GM12878 (cell line): ENCODE data around the gene KLF11. TPM values are rescaled to one million over a fixed set of nuclear protein-coding genes. Genes with fewer than 3 reads are reported as not detected.

Source experiments
- ATAC-seq: fragments of 200-7000 bp; cut with Tn5 transposase; 3 replicates; pipeline ENCODE4 v1.9.1; 2020; ENCODE audit warnings: mild to moderate bottlenecking, moderate library complexity
- Bru-seq: library from RNA; stranded (reverse); fragments of 400-500 nt; gene quantifications from one replicate; lab custom pipeline; 2021; lab: Mats Ljungman, UMichigan
- BruChase-seq, 2 experiments: library from RNA; stranded (reverse); fragments of 400-500 nt; gene quantifications; one replicate each; lab custom pipeline; 2021; lab: Mats Ljungman, UMichigan
- BruUV-seq: library from RNA; stranded (reverse); fragments of 400-500 nt; replicated peaks from 2 replicates; lab custom pipeline; 2021; lab: Mats Ljungman, UMichigan
- CTCF ChIA-PET: fragments of 300-600 bp; sonication (Branson Sonifier 250); formaldehyde crosslinking; extraction: SDS; loops from one replicate; lab custom pipeline; 2021; ENCODE audit warnings: inconsistent platforms; lab: Yijun Ruan, JAX
- POLR2A ChIA-PET: fragments of 350-600 bp; formaldehyde crosslinking; extraction: SDS; loops from one replicate; lab custom pipeline; 2021; ENCODE audit warnings: inconsistent platforms; lab: Charles Lee
- RAD21 ChIA-PET: fragments of 300-600 bp; sonication (Branson Sonifier 250); formaldehyde crosslinking; loops from one replicate; lab custom pipeline; 2023; ENCODE audit warnings: antibody characterized with exemption; ENCODE audit not compliant: unreplicated experiment; lab: Charles Lee
- SMC1A ChIA-PET: fragments of 300-600 bp; sonication (Branson Sonifier 250); formaldehyde crosslinking; loops from one replicate; lab custom pipeline; 2023; ENCODE audit not compliant: unreplicated experiment, uncharacterized antibody; lab: Charles Lee
- DNase-seq: peaks from one replicate; pipeline ENCODE4 v3.0.0-alpha.2; 2011; ENCODE audit warnings: low read depth, low spot score
- FAIRE-seq: peaks from 3 replicates; lab custom pipeline; 2011; peaks lifted over from hg19 to GRCh38; lab: Jason Lieb, UNC
- H2AFZ ChIP-seq: 2 replicates; pipeline ENCODE4 v1.6.0; 2011; ENCODE audit warnings: low read depth, low read length, control low read depth; ENCODE audit not compliant: control insufficient read depth
- H3K27ac ChIP-seq: 2 replicates; pipeline ENCODE4 v1.5.1; 2011; ENCODE audit warnings: control low read depth; ENCODE audit not compliant: control insufficient read depth, insufficient read depth
- H3K27me3 ChIP-seq, 2 experiments: replicated peaks in 1 of 2; 2 replicates each; pipeline versions ENCODE4 v1.6.0 to v1.6.1; 2011; ENCODE audit warnings: low read length in 1 of 2; ENCODE audit not compliant: control insufficient read depth in 2 of 2, insufficient read depth in 2 of 2
- H3K36me3 ChIP-seq, 2 experiments: 2 replicates each; pipeline ENCODE4 v1.5.1; 2011; ENCODE audit warnings: low read length in 1 of 2; ENCODE audit not compliant: control insufficient read depth in 2 of 2, insufficient read depth in 2 of 2
- H3K4me1 ChIP-seq: 2 replicates; pipeline ENCODE4 v1.6.1; 2011; ENCODE audit warnings: mild to moderate bottlenecking, low read length, moderate library complexity, mixed read lengths; ENCODE audit not compliant: control insufficient read depth, insufficient read depth
- H3K4me2 ChIP-seq: 2 replicates; pipeline ENCODE4 v1.6.0; 2011; ENCODE audit warnings: control low read depth; ENCODE audit not compliant: control insufficient read depth, insufficient read depth
- H3K4me3 ChIP-seq: fragments of 200-600 bp; sonication (generic); 2 replicates; pipeline ENCODE4 v1.5.1; 2016
- H3K79me2 ChIP-seq: 2 replicates; pipeline ENCODE4 v1.6.0; 2011; ENCODE audit warnings: low read length; ENCODE audit not compliant: control insufficient read depth, insufficient read depth
- H3K9ac ChIP-seq: 2 replicates; pipeline ENCODE4 v1.8.0; 2011; ENCODE audit warnings: low read length, control low read depth, mixed read lengths; ENCODE audit not compliant: control insufficient read depth, insufficient read depth
- H3K9me3 ChIP-seq: replicated peaks from 3 replicates; pipeline ENCODE4 v1.5.1; 2011; ENCODE audit warnings: mild to moderate bottlenecking, low read length; ENCODE audit not compliant: control insufficient read depth, insufficient read depth
- H4K20me1 ChIP-seq: 2 replicates; pipeline ENCODE4 v1.6.0; 2011; ENCODE audit not compliant: control insufficient read depth, insufficient read depth
- ATF3 ChIP-seq: IDR thresholded peaks from 2 replicates; pipeline ENCODE4 v1.6.1; 2011; ENCODE audit warnings: low read depth, mild to moderate bottlenecking, low read length, moderate library complexity, borderline replicate concordance; ENCODE audit errors: extremely low read depth
- BCLAF1 ChIP-seq: fragments of 450-650 bp; IDR thresholded peaks from 2 replicates; pipeline ENCODE4 v1.6.1; 2017; ENCODE audit warnings: antibody characterized with exemption, mild to moderate bottlenecking, moderate library complexity
- E2F8 ChIP-seq: fragments of 450-650 bp; IDR thresholded peaks from 2 replicates; pipeline ENCODE4 v1.6.1; 2018; ENCODE audit warnings: mild to moderate bottlenecking, low read depth, moderate library complexity; ENCODE audit not compliant: partially characterized antibody
- SMARCA5 ChIP-seq: fragments of 450-650 bp; IDR thresholded peaks from 2 replicates; pipeline ENCODE4 v1.6.1; 2017; ENCODE audit warnings: mild to moderate bottlenecking
- STAT1 ChIP-seq: fragments of 450-650 bp; conservative IDR thresholded peaks from 2 replicates; pipeline ENCODE4 v1.6.1; 2014; ENCODE audit warnings: antibody characterized with exemption, mild to moderate bottlenecking
- STAT3 ChIP-seq: IDR thresholded peaks from 2 replicates; pipeline ENCODE4 v1.6.1; 2011; ENCODE audit warnings: low read depth, low read length, improper control_type of control experiment
- ZNF687 ChIP-seq: fragments of 450-650 bp; IDR thresholded peaks from 2 replicates; pipeline ENCODE4 v1.6.1; 2017; ENCODE audit warnings: mild to moderate bottlenecking, moderate library complexity
- WGBS: methylation state at CpG from one replicate; pipeline ENCODE4 v1.1.6; 2016; ENCODE audit warnings: low lambda C conversion rate; ENCODE audit not compliant: insufficient replicate concordance, insufficient coverage; ENCODE audit errors: missing lambda C conversion rate; 5-methylcytosine and 5-hydroxymethylcytosine counted together
- in situ Hi-C: fragments of 300-500 bp; cut with MboI; formaldehyde crosslinking; loops from 9 replicates; pipeline ENCODE4 v1.14.3; 2018; ENCODE audit warnings: mixed read lengths
- intact Hi-C: fragments of 100-400 bp; cut with micrococcal nuclease; formaldehyde crosslinking; loops from one replicate; pipeline ENCODE4 v1.14.2; 2022; ENCODE audit not compliant: unreplicated experiment
- long read RNA-seq, 2 experiments: library from polyadenylated mRNA; unstranded; transcript quantifications; one replicate each; pipeline ENCODE4 v2.0.0, GENCODE V29; 2019 to 2020
- polyA minus RNA-seq, 3 experiments: library from RNA; depleted of rRNA, polyadenylated mRNA; stranded (reverse); fragments of >200 nt; gene quantifications; 2 replicates each; pipeline ENCODE4 v1.2.3, GENCODE V29; 2011
- polyA plus RNA-seq, 11 experiments: library from polyadenylated mRNA; depleted of rRNA in 4 of 11; unstranded in 6 of 11; stranded (reverse) in 5 of 11; fragments of >200 nt; fragmentation: Nextera tagmentation in 4 of 11; fragmentation: Illumina TruSeq in 1 of 11; extraction: Ambion mirVana in 4 of 11; extraction: Trizol in 1 of 11; gene quantifications; 1 replicate in 1 of 11; 2 replicates in 10 of 11; pipeline versions ENCODE4 v1.2.1 to v1.2.3, GENCODE V29; 2011 to 2016; ENCODE audit warnings: inconsistent platforms in 2 of 11, missing spikeins in 2 of 11, low read depth in 1 of 11
- total RNA-seq, 4 experiments: library from RNA; depleted of rRNA in 3 of 4; stranded (reverse); fragments of >200 nt in 3 of 4; fragmentation: Illumina TruSeq in 1 of 4; extraction: Trizol in 1 of 4; gene quantifications; 2 replicates each; pipeline versions ENCODE4 v1.2.1 to v1.2.3, GENCODE V29; 2013 to 2021

Gene KLF11
- total RNA-seq (2013; cell fraction: nucleolus; rRNA removed) = 0.83 and 0.94 TPM in 2 replicates
- total RNA-seq (2014; rRNA removed) (0.23 and 0.27 TPM in 2 replicates), total RNA-seq (2014; rRNA removed; fragmentation: Illumina TruSeq; extraction: Trizol) (0.13 and 0.18 TPM in 2 replicates), total RNA-seq (2021) (0.18 and 0.19 TPM in 2 replicates), polyA plus RNA-seq (2011; rRNA removed) (0.53 and 0.54 TPM in 2 replicates), polyA plus RNA-seq (2014; fragmentation: Illumina TruSeq; extraction: Trizol) (0.21 and 0.22 TPM in 2 replicates), polyA plus RNA-seq (2014; fragmentation: Nextera tagmentation; extraction: Ambion mirVana) (under 1 TPM; 0.03 to 0.11 TPM), polyA plus RNA-seq (2014; rRNA removed) (0.13 and 0.14 TPM in 2 replicates), polyA plus RNA-seq (2016; fragmentation: Nextera tagmentation; extraction: Ambion mirVana) (under 1 TPM in 1 of 2 experiments, not detected in 1; 0.04 TPM), polyA minus RNA-seq (2011; rRNA and poly(A)+ RNA removed) (0.46 and 1.4 TPM in 2 replicates), Bru-seq, nascent RNA (percentile 57 among the genes with signal in this experiment), BruChase-seq, experiment 1, labeled RNA remaining after a 6-hour chase (percentile 52 among the genes with signal in this experiment), BruChase-seq, experiment 2, labeled RNA remaining after a 2-hour chase (percentile 65 among the genes with signal in this experiment)
- 0.67 TPM for polyA plus RNA-seq (2011; ENCODE audit: low read depth)
- 0.40 and 0.74 TPM in 2 replicates for polyA plus RNA-seq (2011; cell fraction: cytosol; rRNA removed)
- 0.18 and 0.27 TPM in 2 replicates for polyA plus RNA-seq (2011; cell fraction: nucleus; rRNA removed)
- 0.76 and 1.3 TPM in 2 replicates for polyA plus RNA-seq (2012)
- polyA minus RNA-seq (2011; cell fraction: cytosol; rRNA and poly(A)+ RNA removed) = 0.53 and 0.83 TPM in 2 replicates
- 0.12 and 0.48 TPM in 2 replicates for polyA minus RNA-seq (2011; cell fraction: nucleus; rRNA and poly(A)+ RNA removed)
- long read RNA-seq, experiment 1 = 0 reads
- long read RNA-seq, experiment 2, partial matches to known transcripts = 1 of 1 reads
- long read RNA-seq, experiment 2, other reads (novel, unspliced or antisense) = 0 of 1 reads

GRCh38 chr2:10043256-10043905 is at the start of gene KLF11:
Gene KLF11, plus strand, starts transcription at chr2:10043550. Its CDS starts 167 bp downstream, at chr2:10043717.
- SMC1A ChIA-PET = no interaction called here
- H4K20me1 ChIP-seq = no peaks in the 10 kb centered on the region
- POLR2A ChIA-PET = no interaction called here
- 0 out of 2 replicates have a peak within 1 kb of the TSS, but pooled peaks have one; percentile 4 for H3K4me3 ChIP-seq
- CTCF ChIA-PET = interaction anchor here (1.4 to 1.5 kb wide), 2 partner anchors 10 to 59 kb away, joined by 3 to 4 read pairs; no protein-coding TSS in a partner anchor
- 5% methylated on average over 27 of the region's 104 CpGs for WGBS
- no TSS peak for BruUV-seq
- peaks cover 2% of the 10 kb centered on the region; the same call in 1 of the 3 replicates for H3K9me3 ChIP-seq
- intact Hi-C loops (no loop called here), in situ Hi-C loops (no loop called here)
- H3K4me2 ChIP-seq = peak within 1 kb of the TSS; percentile 71; the same call in 1 of the 2 replicates
- no peak within 1 kb of the TSS for H3K27ac ChIP-seq
- RAD21 ChIA-PET = no interaction called here
- H3K79me2 ChIP-seq = no peaks in the 10 kb centered on the region
- no peak for DNase-seq
- peak; percentile 88 for ATAC-seq
- H3K9ac ChIP-seq = no peak within 1 kb of the TSS; the same call in 1 of the 2 replicates
- H3K4me1 ChIP-seq = no peaks in the 10 kb centered on the region
- peaks cover 0 to 4% of the 10 kb centered on the region in 2 experiments; a peak in 1 of 4 replicates for H3K27me3 ChIP-seq
- FAIRE-seq = no peak
- no peaks in the 10 kb centered on the region for H3K36me3 ChIP-seq
- H2AFZ ChIP-seq = peak within 1 kb of the TSS; percentile 65
- TF ChIP-seq E2F8 = no peak
- 0 out of 2 replicates have a peak, but pooled peaks have one; percentile 54 for TF ChIP-seq ZNF687
- TF ChIP-seq ATF3 = no peak
- TF ChIP-seq STAT1 = no peak
- TF ChIP-seq BCLAF1 = no peak
- no peak for TF ChIP-seq STAT3
- TF ChIP-seq SMARCA5 = peak; percentile 80
